ENCODE measurements around the gene CXXC1.
"Not testable (repeated sequence)": the region's sequence is repeated elsewhere in the genome, so short reads cannot be mapped to it uniquely, and the experiment has no call there.

CXXC1 gene

GRCh38 chr18:50287441-50288347, at the start of gene CXXC1:
CXXC1 (minus strand) TSS chr18:50287692; CDS start chr18:50287589, 103 bp downstream.
- peak; percentile 95 for DNase-seq

- no peak for DNase-seq
Observed at GRCh38 chr18:50334546-50335152, 47.2 kb upstream of the CXXC1 start.

- DNase-seq: no peak
Observed at GRCh38 chr18:50331691-50332090, 44.2 kb upstream of the CXXC1 start.

- DNase-seq: no peak
Observed at GRCh38 chr18:50330176-50330575, 42.7 kb upstream of the CXXC1 start.

- no peak for DNase-seq
Observed at GRCh38 chr18:50327983-50328382, 40.5 kb upstream of the CXXC1 start.

- no peak for DNase-seq
Observed at GRCh38 chr18:50320719-50321118, 33.2 kb upstream of the CXXC1 start.

GRCh38 chr18:50315100-50315871, 27.8 kb upstream of the CXXC1 start:
- no peak for DNase-seq

- no peak for DNase-seq
Observed at GRCh38 chr18:50313873-50314460, 26.5 kb upstream of the CXXC1 start.

GRCh38 chr18:50313031-50313607, 25.6 kb upstream of the CXXC1 start:
- DNase-seq: no peak

- no peak for DNase-seq
Observed at GRCh38 chr18:50312296-50313030, 25.0 kb upstream of the CXXC1 start.

GRCh38 chr18:50311650-50312049, 24.2 kb upstream of the CXXC1 start:
- DNase-seq: no peak

- no peak for DNase-seq
Observed at GRCh38 chr18:50310080-50310479, 22.6 kb upstream of the CXXC1 start.

- not testable (repeated sequence) for DNase-seq
Observed at GRCh38 chr18:50308851-50309250, 21.4 kb upstream of the CXXC1 start.

GRCh38 chr18:50307738-50308470, 20.4 kb upstream of the CXXC1 start:
- DNase-seq: peak; percentile 93

- DNase-seq: no peak
Observed at GRCh38 chr18:50307400-50307737, 19.9 kb upstream of the CXXC1 start.

- no peak for DNase-seq
Observed at GRCh38 chr18:50306944-50307343, 19.5 kb upstream of the CXXC1 start.

- DNase-seq: no peak
Observed at GRCh38 chr18:50301074-50301473, 13.6 kb upstream of the CXXC1 start.

- DNase-seq: no peak
Observed at GRCh38 chr18:50299626-50300388, 12.3 kb upstream of the CXXC1 start.

- DNase-seq: no peak
Observed at GRCh38 chr18:50298443-50299284, 11.2 kb upstream of the CXXC1 start.

All from stimulated activated CD8-positive, alpha-beta memory T cell treated with anti-CD3 and anti-CD28 coated beads, Interleukin-4, amount 100 ng/mL, for 48 hours (primary cell).